ENCODE measurements around the gene TMEM217.

- TF ChIP-seq CTCF (conservative IDR thresholded peaks at IDR 0.05; ENCODE audit: low read depth, low read length) (no peak), EZH2phosphoT487 (IDR thresholded peaks at IDR 0.05; ENCODE audit: borderline replicate concordance, low read length) (no peak), EZH2 (IDR thresholded peaks at IDR 0.05; ENCODE audit: low read length, unreplicated experiment) (no peak)
Observed at GRCh38 chr6:37172912-37173492, 84.9 kb downstream of the TMEM217 start.
